Heart right ventricle (tissue), 16 donors: Measurements from ENCODE around the gene CLSTN2. TPM values are rescaled to one million over a fixed set of nuclear protein-coding genes. Genes with fewer than 3 reads are reported as not detected.
A peak's percentile ranks its signal among the peaks of the same experiment; 100 is the strongest.

Source experiments
- ATAC-seq, 8 donors: fragments of 200-7000 bp; cut with Tn5 transposase; one replicate each; pipeline ENCODE4 v1.9.1; 2020; ENCODE audit warnings: mild to moderate bottlenecking in 8 of 8, moderate library complexity in 8 of 8, moderate number of reproducible peaks in 1 of 8
- DNase-seq, 2 donors: peaks; one replicate each; pipeline ENCODE4 v3.0.0-alpha.2; 2020
- H3K27ac ChIP-seq, 10 donors: fragments of 200-600 bp; sonication (generic) in 2 of 10; one replicate each; pipeline versions ENCODE4 v1.5.0 to v1.8.0; 2020 to 2022; ENCODE audit warnings: mild to moderate bottlenecking in 3 of 10
- H3K27me3 ChIP-seq, 7 donors: fragments of 200-600 bp; one replicate each; pipeline ENCODE4 v1.8.0; 2021 to 2022; ENCODE audit warnings: mild to moderate bottlenecking in 2 of 7
- H3K36me3 ChIP-seq, 9 donors: fragments of 200-600 bp; sonication (generic) in 1 of 9; one replicate each; pipeline versions ENCODE4 v1.5.0 to v1.8.0; 2020 to 2022; ENCODE audit warnings: mild to moderate bottlenecking in 2 of 9
- H3K4me1 ChIP-seq, 9 donors: fragments of 200-600 bp; sonication (generic) in 1 of 9; one replicate each; pipeline versions ENCODE4 v1.5.0 to v1.8.0; 2020 to 2022; ENCODE audit warnings: mild to moderate bottlenecking in 4 of 9
- H3K4me3 ChIP-seq, 10 donors: fragments of 200-600 bp; sonication (generic) in 2 of 10; one replicate each; pipeline versions ENCODE4 v1.5.0 to v1.8.0; 2020 to 2022; ENCODE audit warnings: mild to moderate bottlenecking in 7 of 10, moderate library complexity in 2 of 10
- H3K9me3 ChIP-seq, 11 donors: fragments of 200-600 bp in 10 of 11; sonication (generic) in 2 of 11; one replicate each; pipeline versions ENCODE4 v1.5.0 to v1.8.0; 2013 to 2022; ENCODE audit warnings: mild to moderate bottlenecking in 2 of 11, control low read depth in 1 of 11, moderate library complexity in 1 of 11
- WGBS, 2 donors: extraction: QIAGEN DNeasy Blood & Tissue Kit; methylation state at CpG; one replicate each; pipeline ENCODE4 v1.1.7; 2013; ENCODE audit warnings: inconsistent platforms in 1 of 2; 5-methylcytosine and 5-hydroxymethylcytosine counted together
- intact Hi-C, 10 donors: fragments of 100-400 bp; cut with DNase I; formaldehyde crosslinking; loops; one replicate each; pipeline versions ENCODE4 v1.11.1 to v1.14.2; 2022
- polyA plus RNA-seq, 2 donors: library from polyadenylated mRNA; stranded (reverse); fragments of 200-250 nt; gene quantifications; one replicate each; pipeline ENCODE4 v1.2.3, GENCODE V29; 2013
- total RNA-seq, 10 donors: library from RNA; stranded (reverse); fragmentation: NEBNext Ultra II Directional in 3 of 10; extraction: Animal tissue kit (Norgen Biotek cat#: 25700) in 3 of 10; gene quantifications; one replicate each; pipeline versions ENCODE4 v1.2.1 to v1.2.4, GENCODE V29; 2021 to 2023
- TF ChIP-seq, protein P1 (sequence below), 9 donors: fragments of 200-600 bp; sonication (generic) in 2 of 9; IDR thresholded peaks; one replicate each; pipeline versions ENCODE4 v1.5.0 to v1.8.0; 2021 to 2022; ENCODE audit warnings: antibody characterized with exemption in 9 of 9, mild to moderate bottlenecking in 5 of 9, moderate library complexity in 1 of 9
- donor health status: Arrhythmogenic right ventricular cardiomyopathy.
- donor health status: ischemic (EF 13 %, LVEDD 7.1; RV severe dilation, severe dysfunction).
- donor health status: healthy with polysubstance abuse.
- donor health status: DM: no; HTN: yes; CAD: no.
- donor health status: DM: no; HTN: no; CAD: no.
- donor health status: ischemic (EF 25% LVEDD 6.9; RV normal size, moderate dysfunction).
- donor health status: ischemic (EF 25% LVEDD 5.7; RV mildly dilated, moderate dysfunction).
- donor health status: healthy.
- donor health status: DM: yes; HTN: yes; CAD: no.
- donor health status: Ischemic cardiomyopathy.
- donor health status: ischemic (EF 35%, LVEDD 5.7; RV mildly dilated, moderate dysfunction).
- donor health status: nonischemic (EF 11% LVEDD 7.7; RV severe dilation, severe dysfunction).
- donor health status: DM: yes; HTN: yes; CAD: no.
- donor health status: PGD.
- donor health status: ischemic (EF 29% LVEDD 5.4; RV normal size, mild dysfunction).
- donor health status: nonischemic (EF 23%, LVEDD 6.1; RV moderate dilation, normal function).

Gene CLSTN2
- total and polyA plus RNA-seq, 12 donors: 0.57 to 10.7 (median 4.4) TPM

GRCh38 chr3:140394488-140395133 lies 459.6 kb downstream of the CLSTN2 start:
- Histone ChIP-seq H3K36me3 (no peaks in the 10 kb centered on the region), H3K27ac (no peak overlapping the region), H3K4me1 (no peaks in the 10 kb centered on the region), H3K27me3 (peaks cover 0 to 4% (median 0%) of the 10 kb centered on the region in 7 donors), H3K9me3 (no peaks in the 10 kb centered on the region), H3K4me3 (no peak overlapping the region)
- ATAC-seq: peak in 1 of 8 donors; percentile 50
- intact Hi-C loops: no loop called here
- WGBS, 2 donors: 83 to 84% methylated on average over 3 of the region's 3 CpGs
- TF ChIP-seq, protein P1, sequence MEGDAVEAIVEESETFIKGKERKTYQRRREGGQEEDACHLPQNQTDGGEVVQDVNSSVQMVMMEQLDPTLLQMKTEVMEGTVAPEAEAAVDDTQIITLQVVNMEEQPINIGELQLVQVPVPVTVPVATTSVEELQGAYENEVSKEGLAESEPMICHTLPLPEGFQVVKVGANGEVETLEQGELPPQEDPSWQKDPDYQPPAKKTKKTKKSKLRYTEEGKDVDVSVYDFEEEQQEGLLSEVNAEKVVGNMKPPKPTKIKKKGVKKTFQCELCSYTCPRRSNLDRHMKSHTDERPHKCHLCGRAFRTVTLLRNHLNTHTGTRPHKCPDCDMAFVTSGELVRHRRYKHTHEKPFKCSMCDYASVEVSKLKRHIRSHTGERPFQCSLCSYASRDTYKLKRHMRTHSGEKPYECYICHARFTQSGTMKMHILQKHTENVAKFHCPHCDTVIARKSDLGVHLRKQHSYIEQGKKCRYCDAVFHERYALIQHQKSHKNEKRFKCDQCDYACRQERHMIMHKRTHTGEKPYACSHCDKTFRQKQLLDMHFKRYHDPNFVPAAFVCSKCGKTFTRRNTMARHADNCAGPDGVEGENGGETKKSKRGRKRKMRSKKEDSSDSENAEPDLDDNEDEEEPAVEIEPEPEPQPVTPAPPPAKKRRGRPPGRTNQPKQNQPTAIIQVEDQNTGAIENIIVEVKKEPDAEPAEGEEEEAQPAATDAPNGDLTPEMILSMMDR (IDR thresholded peaks at IDR 0.05): no peak
- DNase-seq: no peak

DNA sequence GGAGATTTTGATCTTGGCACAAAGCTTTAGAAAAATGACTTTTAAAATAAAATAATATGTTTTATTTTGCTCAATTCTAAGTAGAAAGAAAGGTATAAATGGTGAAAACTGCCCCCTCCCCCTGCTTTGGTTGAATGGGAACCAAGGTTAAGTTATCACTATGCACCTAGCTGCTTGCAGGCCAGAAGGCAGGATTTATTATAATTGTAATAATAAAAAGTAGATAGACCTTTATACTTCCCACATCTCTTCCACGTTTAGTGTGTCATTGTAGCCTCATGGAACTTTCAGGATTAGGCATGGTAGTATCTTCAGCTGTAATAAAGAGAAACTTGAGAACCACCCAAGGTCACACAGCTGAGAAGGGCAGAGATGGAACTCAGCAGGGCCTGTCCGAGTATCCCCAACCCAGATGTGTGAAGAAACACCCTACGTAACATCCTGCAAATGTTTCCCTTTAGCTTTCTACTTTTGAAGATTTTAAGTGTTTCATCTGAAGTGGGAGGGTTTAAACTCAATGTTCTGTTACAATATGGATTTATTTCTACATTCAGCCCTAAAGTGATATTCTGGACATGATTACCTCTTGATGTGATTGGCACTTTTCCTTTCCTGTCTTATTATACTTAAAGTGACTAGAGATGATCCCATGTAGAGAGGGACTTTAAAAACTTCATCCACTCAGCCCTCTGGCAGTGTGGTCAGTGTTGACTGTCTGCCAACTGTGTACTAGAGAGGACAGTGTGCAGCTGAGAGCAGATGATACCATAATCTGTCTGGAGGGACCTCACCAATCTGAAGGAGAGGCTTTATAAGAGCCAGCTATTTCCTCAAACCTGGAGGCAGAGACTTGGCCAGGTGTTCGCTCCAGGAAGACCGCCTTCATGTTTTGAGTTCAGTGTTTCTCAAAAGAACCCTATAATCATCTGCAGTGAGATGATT lies 460.4 kb downstream of the CLSTN2 start:
- Histone ChIP-seq H3K4me1 (no peaks in the 10 kb centered on the region), H3K4me3 (no peak overlapping the region), H3K9me3 (no peaks in the 10 kb centered on the region), H3K27ac (no peak overlapping the region), H3K27me3 (peaks cover 0 to 4% (median 0%) of the 10 kb centered on the region in 7 donors), H3K36me3 (no peaks in the 10 kb centered on the region)
- intact Hi-C loops: no loop called here
- TF ChIP-seq, protein P1 (IDR thresholded peaks at IDR 0.05): no peak
- no peak for DNase-seq
- 72 to 86% methylated on average over 5 of the region's 5 CpGs for WGBS, 2 donors
- peak in 4 of 8 donors; percentile 45 to 65 (median 52) for ATAC-seq

DNA sequence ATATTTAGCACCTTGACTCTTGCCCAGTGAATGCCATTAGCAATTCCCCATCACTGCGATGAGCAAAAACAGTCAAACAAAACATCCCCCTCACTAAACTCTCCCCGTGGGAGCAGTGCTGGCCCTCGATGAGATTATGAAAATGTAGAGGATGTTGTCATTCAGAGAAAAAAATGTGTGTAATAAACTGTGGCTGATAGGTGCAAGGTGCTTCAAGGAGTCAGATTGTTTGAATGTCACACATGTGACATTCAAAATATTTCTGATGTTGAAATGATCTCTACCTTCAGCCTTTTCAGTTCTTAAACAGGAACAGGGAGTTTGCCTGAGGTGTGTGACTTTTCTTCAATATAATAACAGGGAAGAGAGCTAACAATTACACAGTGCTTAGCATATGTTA lies 461.1 kb downstream of the CLSTN2 start:
- Histone ChIP-seq H3K27me3 (peaks cover 0 to 4% (median 0%) of the 10 kb centered on the region in 7 donors), H3K36me3 (no peaks in the 10 kb centered on the region), H3K4me3 (no peak overlapping the region), H3K4me1 (no peaks in the 10 kb centered on the region), H3K27ac (no peak overlapping the region), H3K9me3 (no peaks in the 10 kb centered on the region)
- TF ChIP-seq, protein P1 (IDR thresholded peaks at IDR 0.05): no peak
- WGBS, 2 donors: 52 to 66% methylated on average over 3 of the region's 3 CpGs
- ATAC-seq (no peak), DNase-seq (no peak)
- intact Hi-C loops: no loop called here

GRCh38 chr3:140397847-140398246 lies 462.9 kb downstream of the CLSTN2 start:
- Histone ChIP-seq H3K36me3 (no peaks in the 10 kb centered on the region), H3K4me1 (no peaks in the 10 kb centered on the region), H3K4me3 (no peak overlapping the region), H3K9me3 (no peaks in the 10 kb centered on the region), H3K27ac (no peak overlapping the region), H3K27me3 (peaks cover 0 to under 1% (median 0%) of the 10 kb centered on the region in 7 donors)
- no peak for DNase-seq
- no peak for ATAC-seq
- intact Hi-C loops: no loop called here
- TF ChIP-seq, protein P1 (IDR thresholded peaks at IDR 0.05): no peak
